ENCODE data around the gene TBC1D22A.
"Not testable (repeated sequence)": the region's sequence is repeated elsewhere in the genome, so short reads cannot be mapped to it uniquely, and the experiment has no call there.

TBC1D22A gene

DNA sequence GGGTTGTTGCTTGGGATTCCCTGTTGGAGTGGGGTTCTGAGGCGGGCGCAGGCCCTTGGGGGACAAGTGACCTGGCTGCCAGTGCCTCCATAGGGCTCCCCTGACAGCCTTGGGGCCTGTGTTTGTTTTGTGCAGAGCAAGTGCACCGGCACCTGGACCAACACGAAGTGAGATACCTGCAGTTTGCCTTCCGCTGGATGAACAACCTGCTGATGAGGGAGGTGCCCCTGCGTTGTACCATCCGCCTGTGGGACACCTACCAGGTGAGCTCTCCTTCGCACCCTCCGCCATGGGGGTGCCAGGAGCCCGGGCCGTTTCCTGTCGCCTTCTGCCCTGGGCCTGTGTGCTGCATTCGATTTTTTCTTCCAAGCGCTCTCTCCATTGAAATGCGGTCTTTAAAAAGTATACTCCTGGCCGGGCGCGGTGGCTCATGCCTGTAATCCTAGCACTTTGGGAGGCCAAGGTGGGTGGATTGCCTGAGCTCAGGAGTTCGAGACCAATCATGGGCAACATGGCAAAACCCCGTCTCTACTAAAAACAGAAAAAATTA, 274.6 kb downstream of the TBC1D22A start:
- no peak for DNase-seq

- no peak for DNase-seq
These were observed 275.9 kb downstream of the TBC1D22A start for GRCh38 chr22:47038206-47038835.

- no peak for DNase-seq
These were observed 276.9 kb downstream of the TBC1D22A start for GRCh38 chr22:47039356-47039755.

- DNase-seq, result no peak
These were observed 278.2 kb downstream of the TBC1D22A start for GRCh38 chr22:47040486-47041270.

DNA sequence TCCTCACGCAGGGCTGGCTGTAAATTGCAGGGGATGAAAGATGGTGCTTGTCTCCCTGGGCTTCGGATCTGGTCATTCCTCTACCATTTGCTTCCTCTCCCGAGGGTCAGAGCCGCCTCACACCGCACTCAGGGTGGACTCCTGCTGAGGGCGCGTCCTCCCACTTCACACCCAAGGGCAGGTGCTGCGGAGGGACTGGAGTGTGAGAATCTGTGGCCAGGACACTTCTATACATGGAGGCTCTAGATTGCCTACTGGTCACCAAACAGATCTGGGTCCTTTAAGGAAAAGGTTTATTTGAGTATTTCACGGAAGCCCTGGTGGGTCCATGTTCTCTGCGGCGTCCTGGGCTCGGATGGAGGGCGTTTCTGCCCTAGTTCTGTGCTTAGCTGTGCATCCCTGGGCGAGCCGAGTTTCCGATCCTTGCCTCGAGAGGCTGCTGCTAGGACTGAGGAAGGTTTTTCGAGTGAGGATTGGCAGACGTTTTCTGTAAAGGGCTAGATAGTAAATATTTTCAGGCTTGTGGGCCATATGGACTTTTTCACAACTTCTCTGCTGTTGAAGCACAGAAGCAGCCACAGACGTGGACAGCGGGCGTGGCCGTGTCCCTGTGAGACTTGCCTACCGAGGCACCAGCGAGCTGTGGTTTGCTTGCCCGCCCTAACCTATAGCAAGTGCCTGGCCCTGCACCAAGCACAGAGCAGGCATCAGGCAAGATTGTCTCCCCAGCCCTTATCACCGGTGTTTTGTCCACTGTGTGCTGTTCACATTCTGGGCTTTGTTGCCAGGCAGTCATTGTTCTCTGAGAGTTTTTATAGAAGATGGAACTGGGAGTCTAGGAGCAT, 279.0 kb downstream of the TBC1D22A start:
- no peak for DNase-seq

DNA sequence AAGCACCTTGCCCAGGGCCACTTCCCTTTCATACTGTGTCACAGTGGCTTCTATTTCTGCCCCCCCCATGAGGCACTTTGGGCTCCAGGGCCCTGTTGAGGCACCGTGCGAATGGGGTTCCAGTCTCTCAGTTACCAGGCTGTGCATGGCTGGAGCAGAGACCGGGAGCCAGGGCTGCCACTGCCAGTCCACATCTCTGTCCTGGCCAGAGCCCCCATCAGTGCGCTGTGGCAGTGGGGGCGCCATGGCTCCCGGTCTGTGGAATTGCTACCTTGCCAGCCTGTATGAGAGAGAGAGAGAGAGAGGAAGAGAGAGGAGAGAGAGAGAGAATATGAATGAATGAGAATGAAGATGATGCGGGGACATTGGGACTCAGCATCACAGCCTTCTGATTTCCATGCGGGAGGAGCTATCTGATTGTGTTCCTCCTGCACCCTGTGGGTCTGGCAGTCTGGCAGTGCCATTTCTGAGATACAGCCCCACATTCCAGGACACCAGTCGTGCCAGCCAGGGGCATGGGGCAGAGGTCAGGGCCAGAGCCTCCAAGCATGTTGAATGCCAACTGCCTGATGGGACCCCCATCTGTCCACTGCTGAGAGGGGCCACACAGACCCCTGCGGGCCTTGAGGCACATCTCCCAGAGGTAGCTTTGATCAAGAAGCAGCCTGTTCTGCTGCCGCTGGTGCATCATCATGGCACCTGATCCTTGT, 279.8 kb downstream of the TBC1D22A start:
- DNase-seq, result no peak

DNA sequence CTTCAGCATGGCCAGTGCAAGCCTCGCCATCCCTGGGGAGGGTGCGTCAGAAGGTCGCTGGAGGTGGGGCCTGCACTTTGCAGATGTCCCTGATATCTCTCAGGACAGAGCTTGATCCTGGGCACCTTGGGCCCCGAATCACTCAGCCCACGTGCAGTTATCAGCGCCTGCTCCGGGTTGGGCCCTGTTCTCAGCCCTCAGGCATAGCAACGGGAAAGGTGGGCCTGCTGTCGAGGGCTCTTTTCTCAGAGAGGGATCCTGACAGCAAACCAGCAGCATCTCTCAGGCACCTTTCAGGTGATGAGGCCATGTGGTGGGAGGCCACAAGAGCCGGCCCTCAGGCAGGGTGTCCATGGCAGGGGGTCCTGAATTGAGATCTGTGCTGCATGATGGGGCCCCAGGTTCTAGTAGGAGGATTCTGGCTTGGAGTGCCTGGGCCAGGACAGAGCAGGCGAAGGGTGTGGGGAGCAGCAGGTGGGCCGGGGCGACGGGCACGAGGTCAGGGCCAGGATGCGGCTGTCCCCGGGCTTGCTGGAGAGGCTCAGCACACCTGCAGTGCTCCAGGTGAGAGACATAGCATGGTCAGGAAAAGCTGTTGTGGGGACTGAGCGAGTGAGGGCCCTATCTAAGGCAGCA, 280.5 kb downstream of the TBC1D22A start:
- no peak for DNase-seq

DNA sequence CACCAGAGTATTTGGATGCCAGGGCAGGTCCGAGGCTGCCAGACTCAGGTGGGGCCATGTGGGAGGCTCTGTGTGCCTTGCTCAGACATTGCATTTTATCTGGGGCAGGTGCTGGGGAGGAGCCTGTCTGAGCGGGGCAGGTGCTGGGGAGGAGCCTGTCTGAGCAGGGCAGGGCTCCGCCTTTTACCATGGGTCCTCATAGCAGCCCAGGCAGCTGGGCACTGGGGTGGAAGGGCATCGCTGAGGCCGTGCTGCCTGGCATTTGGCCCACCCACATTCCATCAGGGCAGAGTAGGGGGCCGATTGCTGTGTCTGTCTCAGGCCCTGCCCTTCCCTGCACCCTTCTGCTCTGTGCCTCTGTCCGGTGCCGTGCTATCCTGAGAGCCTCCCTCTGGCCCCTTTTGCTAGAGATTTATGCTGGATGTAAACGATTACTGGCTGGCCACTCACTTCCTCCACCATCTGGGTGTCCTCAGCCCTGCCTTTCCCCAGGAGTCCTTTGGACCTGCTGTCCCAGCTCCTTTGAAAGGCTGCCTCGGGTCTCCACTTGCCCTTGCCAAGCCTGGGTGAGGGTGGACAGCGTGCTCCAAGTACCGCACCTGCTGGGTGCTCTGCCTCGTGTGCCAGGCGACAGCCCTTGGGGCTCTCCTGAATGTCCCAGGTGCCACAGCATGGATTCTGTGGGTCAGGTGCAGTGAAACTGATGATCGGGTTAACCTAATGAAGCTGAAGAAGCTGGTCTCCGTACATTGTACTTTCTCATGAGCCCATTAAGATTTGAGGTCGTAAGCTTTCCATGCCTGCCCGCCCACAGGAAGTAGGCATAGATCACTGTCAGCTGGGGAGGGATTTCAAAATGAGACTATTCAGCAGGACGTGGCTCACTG, 281.6 kb downstream of the TBC1D22A start:
- DNase-seq, result no peak

GRCh38 chr22:47044722-47045535, 282.5 kb downstream of the TBC1D22A start:
- DNase-seq, result no peak

GRCh38 chr22:47045691-47046410, 283.4 kb downstream of the TBC1D22A start:
- DNase-seq, result no peak

DNA sequence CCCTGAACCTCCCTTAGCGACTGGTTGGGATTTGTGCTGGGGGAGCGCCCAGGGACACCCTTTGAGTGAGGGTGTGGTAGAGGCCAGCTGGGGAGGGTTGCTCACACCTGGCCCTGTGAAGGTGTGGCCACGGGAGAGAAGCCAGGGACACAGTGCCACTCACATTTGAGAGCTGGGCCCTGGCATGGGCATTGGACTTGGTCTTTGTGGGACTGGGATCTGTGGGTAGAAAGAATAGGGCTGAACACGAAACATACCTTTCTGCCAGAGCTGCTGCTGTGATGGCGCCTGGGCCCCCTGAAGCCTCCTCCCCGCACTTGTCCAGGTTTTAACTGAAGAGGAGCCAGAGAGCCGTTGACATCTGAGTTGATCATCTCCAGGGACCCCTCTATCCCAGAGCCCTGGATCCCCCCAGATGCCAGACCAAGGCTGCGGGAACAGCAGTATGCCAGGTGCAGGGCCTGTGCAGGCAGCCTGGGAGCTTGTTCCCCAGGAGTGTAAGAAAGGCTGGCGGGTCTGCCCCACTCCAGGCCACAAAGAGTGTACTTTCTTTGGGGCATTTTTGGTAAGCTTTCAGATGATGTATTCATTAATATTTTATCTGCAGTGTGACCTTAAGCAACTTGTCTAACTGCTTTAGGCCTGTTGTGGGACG, 284.1 kb downstream of the TBC1D22A start:
- no peak for DNase-seq

DNA sequence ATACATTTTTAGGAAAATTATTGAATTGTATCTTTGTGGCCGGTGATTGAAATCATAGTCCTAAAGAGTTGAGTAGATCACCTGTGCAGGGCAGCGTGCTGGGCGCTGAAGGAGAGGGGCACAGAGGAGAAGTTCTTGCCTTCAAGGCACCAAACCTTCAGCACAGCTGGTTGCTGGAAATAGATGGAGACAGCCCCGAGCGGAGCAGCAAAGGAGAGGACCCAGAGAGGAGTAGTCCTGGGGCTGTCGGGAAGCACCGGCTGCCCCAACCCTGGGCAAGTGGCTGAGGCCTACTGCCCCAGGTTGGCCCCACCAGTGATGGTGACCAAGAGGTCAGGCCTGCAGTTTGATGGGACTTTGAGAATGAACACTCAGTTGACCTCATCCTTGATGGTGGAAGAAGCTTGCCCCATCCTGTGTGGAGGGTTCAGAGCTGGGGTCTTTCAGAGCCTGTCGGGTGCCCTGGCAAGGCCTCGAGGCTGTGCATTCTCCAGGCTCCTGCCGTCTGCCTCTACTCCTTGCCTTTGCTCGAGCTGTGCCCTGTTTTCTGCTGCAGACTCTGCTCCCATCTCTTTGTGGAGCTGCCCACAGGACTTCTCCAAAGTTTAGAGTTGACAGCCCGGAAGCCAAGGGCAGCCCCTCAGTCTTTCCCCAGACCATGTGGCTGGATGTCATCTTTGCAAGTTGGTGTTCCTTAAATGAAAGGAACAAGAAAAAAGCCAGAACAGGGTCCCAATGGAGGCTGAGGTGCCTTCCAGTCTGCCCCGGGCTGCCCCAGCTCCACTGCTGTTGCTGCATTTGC, 285.1 kb downstream of the TBC1D22A start:
- DNase-seq, result no peak

- no peak for DNase-seq
These were observed 285.9 kb downstream of the TBC1D22A start for GRCh38 chr22:47048123-47049077.

- DNase-seq, result no peak
These were observed 286.7 kb downstream of the TBC1D22A start for GRCh38 chr22:47049078-47049624.

DNA sequence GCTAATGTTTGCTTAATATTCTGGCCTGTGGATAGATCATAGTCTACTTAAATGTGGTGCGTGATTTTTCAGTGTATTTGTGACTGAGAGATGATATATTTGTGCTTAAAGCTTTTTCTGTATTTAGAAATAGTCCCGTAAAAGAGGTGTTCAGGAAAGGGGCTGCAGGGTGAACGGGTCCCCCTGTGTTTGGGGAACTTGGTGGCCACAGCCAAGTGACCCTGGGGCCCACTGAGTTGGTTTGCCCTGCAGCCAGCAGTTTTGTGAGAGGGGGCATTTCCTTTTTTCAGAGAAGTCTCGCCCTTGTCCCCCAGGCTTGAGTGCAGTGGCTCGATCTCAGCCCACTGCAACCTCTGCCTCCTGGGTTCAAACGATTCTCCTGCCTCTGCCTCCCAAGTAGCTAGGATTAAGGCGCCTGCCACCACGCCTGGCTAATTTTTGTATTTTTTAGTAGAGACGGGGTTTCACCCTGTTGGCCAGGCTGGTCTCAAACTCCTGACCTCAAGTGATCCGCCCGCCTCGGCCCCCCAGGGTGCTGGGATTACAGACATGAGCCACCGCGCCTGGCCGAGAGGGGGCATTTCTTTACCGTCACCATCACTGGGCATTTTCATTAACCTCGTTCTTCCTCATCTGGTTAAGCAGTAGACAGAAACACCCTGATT, 287.4 kb downstream of the TBC1D22A start:
- not testable (repeated sequence) for DNase-seq
